GM13976 (cell line): Measurements from ENCODE around the gene CEP152.

Experiments used
- DNase-seq: peaks from one replicate; pipeline ENCODE4 v3.0.0; 2012; ENCODE audit warnings: low spot score
- CTCF ChIP-seq: IDR thresholded peaks from 2 replicates; pipeline ENCODE4 v1.5.1; 2012; ENCODE audit warnings: borderline replicate concordance, mild to moderate bottlenecking; ENCODE audit not compliant: insufficient read depth; ENCODE audit errors: extremely low read depth, missing control alignments, control extremely low read depth
- in situ Hi-C: fragments of 300-500 bp; cut with MboI; formaldehyde crosslinking; loops from one replicate; pipeline ENCODE4 v1.12.0; 2022; ENCODE audit warnings: low sequenced_read_pairs, mixed read lengths, inconsistent platforms; ENCODE audit not compliant: unreplicated experiment

Gene CEP152

GRCh38 chr15:48695827-48696573 lies 114.9 kb downstream of the CEP152 start:
- in situ Hi-C loops = no loop called here
- DNase-seq = no peak

GRCh38 chr15:48695088-48695826 lies 115.6 kb downstream of the CEP152 start:
- no peak for TF ChIP-seq CTCF
- no peak for DNase-seq
- in situ Hi-C loops = no loop called here

More at GRCh38 chr15:48695827-48696573, 114.9 kb downstream of the CEP152 start:
- TF ChIP-seq CTCF = no peak

- no peak for DNase-seq
- in situ Hi-C loops = no loop called here
- no peak for TF ChIP-seq CTCF
Observed at GRCh38 chr15:48693484-48693883, 117.4 kb downstream of the CEP152 start.

GRCh38 chr15:48688493-48688892 lies 122.4 kb downstream of the CEP152 start:
- in situ Hi-C loops = no loop called here
- no peak for DNase-seq
- TF ChIP-seq CTCF = no peak
